HL-60 (cell line): Measurements from ENCODE around the gene CPLX3.

ENCODE experiments used
- DNase-seq, 2 experiments: peaks; one replicate each; pipeline ENCODE4 v3.0.0-alpha.2; 2010 to 2020; ENCODE audit warnings: low read depth in 1 of 2, low spot score in 1 of 2
- H3K27ac ChIP-seq: fragments of 250-450 bp; sonication (Bioruptor Pico); replicated peaks from 2 replicates; pipeline ENCODE4 v1.5.1; 2020; ENCODE audit warnings: mild to moderate bottlenecking, moderate library complexity
- H3K27me3 ChIP-seq: fragments of 250-450 bp; sonication (Bioruptor Pico); 2 replicates; pipeline ENCODE4 v1.5.1; 2021; ENCODE audit warnings: mild to moderate bottlenecking, moderate library complexity; ENCODE audit not compliant: insufficient read depth, poor library complexity, severe bottlenecking
- H3K4me3 ChIP-seq: replicated peaks from 2 replicates; pipeline ENCODE4 v1.5.1; 2011; ENCODE audit warnings: mild to moderate bottlenecking, control low read depth, low read length; ENCODE audit not compliant: insufficient read depth
- GABPA ChIP-seq: IDR thresholded peaks from 2 replicates; pipeline ENCODE4 v1.6.1; 2012; ENCODE audit warnings: low read depth
- POLR2AphosphoS5 ChIP-seq: IDR thresholded peaks from 2 replicates; pipeline ENCODE4 v1.6.1; 2012; ENCODE audit warnings: low read depth
- REST ChIP-seq: IDR thresholded peaks from 2 replicates; pipeline ENCODE4 v1.6.1; 2012; ENCODE audit warnings: low read depth; ENCODE audit not compliant: insufficient replicate concordance
- SPI1 ChIP-seq: IDR thresholded peaks from 2 replicates; pipeline ENCODE4 v1.6.1; 2012; ENCODE audit warnings: low read depth, mild to moderate bottlenecking, borderline replicate concordance
- TF ChIP-seq, protein P1 (sequence below): IDR thresholded peaks from one replicate; pipeline ENCODE4 v1.5.1; 2011; ENCODE audit warnings: low read length, control low read depth, inconsistent platforms; ENCODE audit not compliant: insufficient read depth

Gene CPLX3

GRCh38 chr15:74792227-74793016 lies 34.0 kb upstream of the CPLX3 start:
- no peak overlapping the region for H3K4me3 ChIP-seq
- H3K27me3 ChIP-seq = no peaks in the 10 kb centered on the region
- no peak for TF ChIP-seq SPI1
- TF ChIP-seq POLR2AphosphoS5 = no peak
- TF ChIP-seq GABPA = no peak
- TF ChIP-seq REST = no peak
- TF ChIP-seq, protein P1, sequence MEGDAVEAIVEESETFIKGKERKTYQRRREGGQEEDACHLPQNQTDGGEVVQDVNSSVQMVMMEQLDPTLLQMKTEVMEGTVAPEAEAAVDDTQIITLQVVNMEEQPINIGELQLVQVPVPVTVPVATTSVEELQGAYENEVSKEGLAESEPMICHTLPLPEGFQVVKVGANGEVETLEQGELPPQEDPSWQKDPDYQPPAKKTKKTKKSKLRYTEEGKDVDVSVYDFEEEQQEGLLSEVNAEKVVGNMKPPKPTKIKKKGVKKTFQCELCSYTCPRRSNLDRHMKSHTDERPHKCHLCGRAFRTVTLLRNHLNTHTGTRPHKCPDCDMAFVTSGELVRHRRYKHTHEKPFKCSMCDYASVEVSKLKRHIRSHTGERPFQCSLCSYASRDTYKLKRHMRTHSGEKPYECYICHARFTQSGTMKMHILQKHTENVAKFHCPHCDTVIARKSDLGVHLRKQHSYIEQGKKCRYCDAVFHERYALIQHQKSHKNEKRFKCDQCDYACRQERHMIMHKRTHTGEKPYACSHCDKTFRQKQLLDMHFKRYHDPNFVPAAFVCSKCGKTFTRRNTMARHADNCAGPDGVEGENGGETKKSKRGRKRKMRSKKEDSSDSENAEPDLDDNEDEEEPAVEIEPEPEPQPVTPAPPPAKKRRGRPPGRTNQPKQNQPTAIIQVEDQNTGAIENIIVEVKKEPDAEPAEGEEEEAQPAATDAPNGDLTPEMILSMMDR = no peak
- H3K27ac ChIP-seq = 0 out of 2 replicates have a peak overlapping the region, but pooled peaks have one; percentile 13
- no peak for DNase-seq

GRCh38 chr15:74793135-74794028 lies 33.0 kb upstream of the CPLX3 start:
- DNase-seq = peak in 1 of 2 experiments; percentile 54
- Histone ChIP-seq H3K27ac (no peak overlapping the region), H3K4me3 (no peak overlapping the region), H3K27me3 (no peaks in the 10 kb centered on the region)
- TF ChIP-seq, protein P1 = peak; percentile 2
- no peak for TF ChIP-seq SPI1

DNA sequence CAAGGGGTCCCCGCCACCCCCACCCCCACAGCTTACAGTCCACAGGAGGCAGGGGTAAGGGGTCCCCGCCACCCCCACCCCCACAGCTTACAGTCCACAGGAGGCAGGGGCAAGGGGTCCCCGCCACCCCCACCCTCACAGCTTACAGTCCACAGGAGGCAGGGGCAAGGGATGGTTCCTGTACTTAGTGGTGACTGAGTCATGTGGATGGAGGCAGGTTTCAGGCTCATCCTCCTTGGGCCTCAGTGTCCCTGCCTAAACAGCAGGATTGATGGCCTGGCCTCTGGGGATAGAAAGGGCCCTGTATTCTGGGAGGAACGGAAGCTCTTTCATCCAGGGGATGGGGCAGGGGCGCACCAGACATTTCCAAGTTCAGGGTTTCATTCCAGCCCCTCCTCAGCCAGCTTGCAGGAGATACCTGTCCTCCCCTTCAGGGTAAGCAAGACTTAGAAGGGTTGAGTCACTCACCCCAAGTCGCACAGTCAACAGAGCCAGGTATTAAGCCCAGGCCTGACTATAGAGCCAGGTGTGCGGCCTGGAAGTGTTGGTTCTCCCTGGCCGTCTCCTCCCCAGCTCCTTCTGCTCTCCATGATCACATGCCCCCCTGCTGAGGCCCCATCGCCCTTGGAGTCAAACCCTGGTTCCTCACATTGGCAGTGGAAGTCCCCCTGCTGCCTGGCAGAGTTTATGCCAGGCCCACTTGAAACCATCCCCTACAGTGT lies 32.0 kb upstream of the CPLX3 start:
- Histone ChIP-seq H3K27ac (no peak overlapping the region), H3K4me3 (no peak overlapping the region), H3K27me3 (no peaks in the 10 kb centered on the region)
- no peak for DNase-seq
- TF ChIP-seq SPI1 (no peak), GABPA (no peak), POLR2AphosphoS5 (no peak), REST (no peak)
- TF ChIP-seq, protein P1 = no peak
